Small intestine (tissue), 7 donors: Measurements from ENCODE around the gene HAUS5. TPM values are rescaled to one million over a fixed set of nuclear protein-coding genes. Genes with fewer than 3 reads are reported as not detected.
"Not testable (repeated sequence)": the region's sequence is repeated elsewhere in the genome, so short reads cannot be mapped to it uniquely, and the experiment has no call there.

Experiments
- DNase-seq, 2 donors: peaks; one replicate each; pipeline versions ENCODE4 v3.0.0 to v3.0.0-alpha.2; 2013
- FAIRE-seq: peaks from 2 replicates; lab custom pipeline; 2012; peaks lifted over from hg19 to GRCh38; lab: Jason Lieb, UNC
- H3K27ac ChIP-seq, 3 donors: one replicate each; pipeline ENCODE4 v1.5.1; 2013; ENCODE audit warnings: low read length in 2 of 3, mild to moderate bottlenecking in 2 of 3, control low read depth in 1 of 3, inconsistent platforms in 1 of 3, low read depth in 1 of 3, moderate library complexity in 1 of 3
- H3K27me3 ChIP-seq, 3 donors: one replicate each; pipeline ENCODE4 v1.6.1; 2013; ENCODE audit warnings: low read length in 3 of 3, inconsistent platforms in 1 of 3; ENCODE audit not compliant: control insufficient read depth in 3 of 3, insufficient read depth in 3 of 3
- H3K36me3 ChIP-seq, 3 donors: one replicate each; pipeline ENCODE4 v1.6.1; 2013; ENCODE audit warnings: low read length in 3 of 3, inconsistent platforms in 1 of 3, low read depth in 1 of 3, mild to moderate bottlenecking in 1 of 3, moderate library complexity in 1 of 3; ENCODE audit not compliant: control insufficient read depth in 3 of 3, insufficient read depth in 2 of 3
- H3K4me1 ChIP-seq, 3 donors: one replicate each; pipeline ENCODE4 v1.6.1; 2013; ENCODE audit warnings: low read length in 2 of 3, inconsistent platforms in 1 of 3, low read depth in 1 of 3, mild to moderate bottlenecking in 1 of 3, moderate library complexity in 1 of 3; ENCODE audit not compliant: control insufficient read depth in 3 of 3, insufficient read depth in 2 of 3
- H3K4me3 ChIP-seq, 3 donors: one replicate each; pipeline ENCODE4 v1.5.1; 2013; ENCODE audit warnings: low read length in 3 of 3, control low read depth in 1 of 3, inconsistent platforms in 1 of 3, low read depth in 1 of 3, mild to moderate bottlenecking in 1 of 3, moderate library complexity in 1 of 3
- H3K9me3 ChIP-seq, 2 donors: one replicate each; pipeline ENCODE4 v1.6.1; 2013; ENCODE audit warnings: low read depth in 1 of 2, low read length in 1 of 2; ENCODE audit not compliant: control insufficient read depth in 2 of 2, insufficient read depth in 1 of 2
- WGBS, 3 donors: extraction: QIAGEN DNeasy Blood & Tissue Kit; methylation state at CpG; one replicate each; pipeline ENCODE4 v1.1.7; 2013; 5-methylcytosine and 5-hydroxymethylcytosine counted together
- polyA plus RNA-seq, 4 donors: library from polyadenylated mRNA; stranded (reverse) in 3 of 4; unstranded in 1 of 4; fragments of 200-250 nt in 3 of 4; fragments of 120-200 nt in 1 of 4; gene quantifications; one replicate each; pipeline versions ENCODE4 v1.2.1 to v1.2.3, GENCODE V29; 2013
- donor health status: healthy with polysubstance abuse.
- donor health status: control.
- donor health status: control.
- donor health status: Bipolar disorder and iron deficiency.
- donor health status: healthy.

The HAUS5 gene
- polyA plus RNA-seq, 4 donors = 0.67 to 12.6 (median 5.5) TPM

- H3K4me3 ChIP-seq = no peak overlapping the region
- 86 to 93% (median 89%) methylated on average over 1 of the region's 1 CpG for WGBS, 3 donors
- H3K36me3 ChIP-seq = no peaks in the 10 kb centered on the region
- H3K9me3 ChIP-seq = peaks cover 0 to 22% of the 10 kb centered on the region in 2 donors
- H3K27me3 ChIP-seq = no peaks in the 10 kb centered on the region
- H3K4me1 ChIP-seq = no peaks in the 10 kb centered on the region
- no peak overlapping the region for H3K27ac ChIP-seq
- FAIRE-seq (no peak), DNase-seq (no peak)
Observed at GRCh38 chr19:35577918-35578317, 34.6 kb upstream of the HAUS5 start.

DNA sequence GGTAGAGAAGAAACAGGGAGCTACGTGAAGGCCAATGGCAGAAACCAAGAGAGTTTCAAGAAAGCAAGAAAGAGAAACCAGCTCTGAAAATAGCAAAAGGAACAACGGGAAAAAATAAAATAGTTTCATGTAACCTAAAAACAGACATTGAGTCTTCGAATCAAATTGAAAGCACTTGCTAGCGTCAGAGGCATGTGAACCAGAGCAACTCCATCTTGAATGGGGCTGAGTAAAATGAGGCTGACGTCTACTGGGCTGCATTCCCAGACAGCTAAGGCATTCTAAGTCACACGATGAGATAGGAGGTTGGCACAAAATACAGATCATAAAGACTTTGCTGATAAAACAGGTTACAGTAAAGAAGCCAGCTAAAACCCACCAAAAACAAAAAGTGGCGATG, 33.8 kb upstream of the HAUS5 start:
- 62 to 67% (median 67%) methylated on average over 7 of the region's 7 CpGs for WGBS, 3 donors
- H3K27me3 ChIP-seq = no peaks in the 10 kb centered on the region
- no peaks in the 10 kb centered on the region for H3K4me1 ChIP-seq
- H3K9me3 ChIP-seq = peaks cover 0 to 22% of the 10 kb centered on the region in 2 donors
- no peak for DNase-seq
- no peaks in the 10 kb centered on the region for H3K36me3 ChIP-seq
- H3K27ac ChIP-seq = no peak overlapping the region
- H3K4me3 ChIP-seq = no peak overlapping the region
- FAIRE-seq = no peak

DNA sequence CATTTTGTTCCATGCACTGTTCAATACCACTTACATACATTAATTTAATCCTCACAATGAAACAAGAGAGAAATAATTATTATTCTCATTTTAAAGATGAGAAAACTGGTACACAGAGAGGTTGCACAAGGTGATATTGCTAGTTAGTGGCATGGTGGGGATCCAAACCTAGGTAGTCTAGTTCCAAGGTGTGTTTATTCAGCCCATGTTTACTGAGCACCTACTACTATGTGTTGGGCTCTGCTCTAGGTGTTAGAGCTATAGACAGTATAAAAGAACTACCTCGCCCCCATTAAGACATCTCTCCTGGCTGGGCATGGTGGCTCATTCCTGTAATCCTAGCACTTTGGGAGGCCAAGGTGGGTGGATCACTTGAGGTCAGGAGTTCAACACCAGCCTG, 29.8 kb upstream of the HAUS5 start:
- H3K27ac ChIP-seq = no peak overlapping the region
- H3K27me3 ChIP-seq = peaks cover 0 to 13% (median 4%) of the 10 kb centered on the region in 3 donors
- no peaks in the 10 kb centered on the region for H3K9me3 ChIP-seq
- FAIRE-seq = no peak
- no peaks in the 10 kb centered on the region for H3K4me1 ChIP-seq
- no peaks in the 10 kb centered on the region for H3K36me3 ChIP-seq
- DNase-seq = no peak
- H3K4me3 ChIP-seq = no peak overlapping the region
- WGBS, 3 donors = 55 to 88% (median 71%) methylated on average over 1 of the region's 1 CpG

DNA sequence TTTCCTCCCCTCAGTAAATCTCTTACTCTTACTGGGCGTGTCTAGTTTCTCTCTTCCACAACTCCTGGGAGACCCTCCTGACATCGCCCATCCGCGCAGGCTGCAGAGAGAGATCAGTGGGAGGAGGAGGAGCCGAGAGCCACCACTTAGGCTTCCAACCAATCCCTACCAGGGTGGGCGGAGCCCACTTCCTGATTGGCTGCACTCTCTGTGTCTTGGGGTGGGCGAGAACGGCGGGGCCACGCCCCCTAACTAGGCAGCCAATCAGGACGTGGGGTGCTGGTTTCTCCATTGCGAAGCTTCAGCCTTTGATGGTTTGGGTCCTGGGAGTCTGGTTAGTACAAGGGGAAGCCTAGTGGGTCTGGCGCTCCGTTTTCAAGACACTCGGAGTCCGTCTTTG, 26.7 kb upstream of the HAUS5 start, which contains the start of gene PMIS2:
PMIS2 (plus strand) TSS at position 326 of the 400 bp plus-strand sequence. CDS start 87 bp downstream, outside the sequence.
- no peak within 1 kb of the TSS for H3K27ac ChIP-seq
- FAIRE-seq = no peak
- 44 to 55% (median 45%) methylated on average over 16 of the region's 16 CpGs for WGBS, 3 donors

GRCh38 chr19:35587321-35587720, 25.2 kb upstream of the HAUS5 start:
- peaks cover 0 to 17% (median 4%) of the 10 kb centered on the region in 3 donors for H3K27me3 ChIP-seq
- FAIRE-seq = no peak
- 13 to 32% (median 13%) methylated on average over 1 of the region's 1 CpG for WGBS, 3 donors
- no peaks in the 10 kb centered on the region for H3K36me3 ChIP-seq
- no peaks in the 10 kb centered on the region for H3K9me3 ChIP-seq
- H3K27ac ChIP-seq = no peak overlapping the region
- H3K4me1 ChIP-seq = no peaks in the 10 kb centered on the region
- H3K4me3 ChIP-seq = no peak overlapping the region
- no peak for DNase-seq

More for the DNA sequence above, 26.7 kb upstream of the HAUS5 start, which contains the start of gene PMIS2:
- H3K9me3 ChIP-seq = no peaks in the 10 kb centered on the region
- H3K27me3 ChIP-seq = peaks cover 0 to 17% (median 4%) of the 10 kb centered on the region in 3 donors
- no peak for DNase-seq
- H3K4me3 ChIP-seq = no peak within 1 kb of the TSS
- H3K4me1 ChIP-seq = no peaks in the 10 kb centered on the region
- H3K36me3 ChIP-seq = no peaks in the 10 kb centered on the region

DNA sequence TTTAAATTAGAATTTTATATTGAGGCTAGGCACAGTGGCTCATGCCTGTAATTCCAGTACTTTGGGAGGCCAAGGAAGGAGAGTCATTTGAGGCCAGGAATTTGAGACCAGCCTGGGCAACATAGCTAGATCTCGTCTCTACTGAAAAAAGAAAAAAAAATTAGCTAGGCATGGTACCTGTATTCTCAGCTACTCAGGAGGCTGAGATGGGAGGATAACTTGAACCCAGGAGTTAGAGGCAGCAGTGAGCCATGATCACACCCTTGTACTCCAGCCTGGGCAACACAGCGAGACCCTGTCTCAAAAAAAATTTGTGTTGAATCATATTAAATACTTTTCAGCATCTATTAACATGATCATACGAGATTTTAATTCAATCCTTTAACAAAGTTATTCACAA, 21.7 kb upstream of the HAUS5 start:
- Histone ChIP-seq H3K27me3 (peaks cover 0 to 7% (median 0%) of the 10 kb centered on the region in 3 donors), H3K36me3 (no peaks in the 10 kb centered on the region), H3K4me3 (no peak overlapping the region), H3K4me1 (no peaks in the 10 kb centered on the region), H3K27ac (no peak overlapping the region), H3K9me3 (no peaks in the 10 kb centered on the region)
- 66 to 79% (median 75%) methylated on average over 3 of the region's 3 CpGs for WGBS, 3 donors
- FAIRE-seq = no peak
- no peak for DNase-seq

DNA sequence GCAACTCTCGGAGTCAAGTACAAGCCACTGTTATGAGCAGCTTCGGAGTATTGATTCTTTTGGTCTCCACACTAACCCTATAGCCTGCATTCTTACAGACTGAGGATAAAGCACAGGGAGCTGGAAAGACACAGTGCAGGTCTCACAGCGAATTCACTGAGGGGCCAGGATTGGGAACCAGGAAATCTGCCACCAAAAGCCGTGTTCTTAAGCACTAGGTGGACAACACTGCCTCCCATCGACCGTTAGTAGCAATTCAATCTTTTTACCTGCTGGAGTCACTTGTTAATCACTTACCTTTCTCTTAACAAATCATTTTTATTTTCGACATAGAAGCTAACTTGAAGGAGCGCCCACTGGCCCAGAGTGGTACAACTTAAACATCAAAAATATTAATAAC, 20.3 kb upstream of the HAUS5 start:
- Histone ChIP-seq H3K4me3 (no peak overlapping the region), H3K9me3 (no peaks in the 10 kb centered on the region)
- 21 to 25% (median 25%) methylated on average over 8 of the region's 8 CpGs for WGBS, 3 donors

GRCh38 chr19:35595026-35595425, 17.5 kb upstream of the HAUS5 start:
- WGBS, 3 donors = 65 to 78% (median 77%) methylated on average over 3 of the region's 3 CpGs
- not testable (repeated sequence) for H3K27ac ChIP-seq, FAIRE-seq, DNase-seq, H3K4me1 ChIP-seq, H3K27me3 ChIP-seq, H3K9me3 ChIP-seq, H3K4me3 ChIP-seq, H3K36me3 ChIP-seq

More for the DNA sequence above, 20.3 kb upstream of the HAUS5 start:
- Histone ChIP-seq H3K27me3 (peaks cover 0 to 4% (median 0%) of the 10 kb centered on the region in 3 donors), H3K4me1 (no peaks in the 10 kb centered on the region), H3K36me3 (no peaks in the 10 kb centered on the region), H3K27ac (no peak overlapping the region)
- peak; percentile 36 to 61 for DNase-seq
- no peak for FAIRE-seq

DNA sequence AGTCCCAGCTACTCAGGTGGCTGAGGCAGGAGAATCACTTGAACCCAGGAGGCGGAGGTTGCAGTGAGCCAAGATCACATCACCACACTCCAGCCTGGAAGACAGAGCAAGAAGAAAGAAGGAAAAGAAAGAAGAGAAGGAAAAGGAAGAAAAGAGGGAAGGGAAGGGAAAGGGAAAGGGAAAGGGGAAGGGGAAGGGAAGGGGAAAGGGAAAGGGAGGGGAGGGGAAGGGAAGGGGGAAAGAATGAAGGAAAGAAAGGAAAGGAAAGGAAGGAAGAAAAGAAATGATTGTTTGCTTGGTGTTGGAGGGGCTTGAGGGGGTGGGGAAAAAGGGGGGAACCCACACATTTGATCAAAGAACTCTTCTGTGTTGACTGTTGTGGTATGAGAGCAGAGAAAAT, 16.6 kb upstream of the HAUS5 start:
- H3K9me3 ChIP-seq = no peaks in the 10 kb centered on the region
- H3K4me1 ChIP-seq = no peaks in the 10 kb centered on the region
- H3K36me3 ChIP-seq = no peaks in the 10 kb centered on the region
- no peak for FAIRE-seq
- 96 to 100% (median 100%) methylated on average over 1 of the region's 1 CpG for WGBS, 3 donors
- peaks cover 0 to 2% (median 0%) of the 10 kb centered on the region in 3 donors for H3K27me3 ChIP-seq
- no peak overlapping the region for H3K4me3 ChIP-seq
- H3K27ac ChIP-seq = no peak overlapping the region
- no peak for DNase-seq
